Naive thymus-derived CD4-positive, alpha-beta T cell (primary cell): Measurements from ENCODE around the gene MINAR1. TPM values are rescaled to one million over a fixed set of nuclear protein-coding genes. Genes with fewer than 3 reads are reported as not detected.
"Not testable (repeated sequence)": the region's sequence is repeated elsewhere in the genome, so short reads cannot be mapped to it uniquely, and the experiment has no call there.

Source experiments
- ATAC-seq: fragments of 150-1000 bp; cut with Tn5 transposase; 2 replicates; pipeline ENCODE4 v1.10.0; 2021; ENCODE audit warnings: mild to moderate bottlenecking, moderate library complexity
- CTCF ChIA-PET: fragments of 350-600 bp; sonication (Branson Sonifier 250); formaldehyde crosslinking; loops from one replicate; lab custom pipeline; 2021; ENCODE audit warnings: antibody characterized with exemption; lab: Charles Lee
- POLR2A ChIA-PET: fragments of 350-600 bp; sonication (Branson Sonifier 250); formaldehyde crosslinking; loops from one replicate; lab custom pipeline; 2021; ENCODE audit warnings: antibody characterized with exemption, inconsistent platforms; lab: Charles Lee
- DNase-seq, 9 donors: peaks; one replicate each; pipeline versions ENCODE4 v3.0.0 to v3.0.0-alpha.2; 2020 to 2022; ENCODE audit warnings: mixed read lengths in 1 of 9
- H3K27ac ChIP-seq: one replicate; pipeline ENCODE4 v1.7.0; 2013; ENCODE audit warnings: mild to moderate bottlenecking, low read depth, low read length, moderate library complexity
- H3K27me3 ChIP-seq, 2 donors: one replicate each; pipeline ENCODE4 v1.7.0; 2013; ENCODE audit warnings: low read length in 2 of 2, mild to moderate bottlenecking in 2 of 2, moderate library complexity in 2 of 2; ENCODE audit not compliant: control insufficient read depth in 2 of 2, insufficient read depth in 2 of 2
- H3K36me3 ChIP-seq, 3 experiments: 1 replicate in 2 of 3; 2 replicates in 1 of 3; pipeline ENCODE4 v1.7.0; 2013; ENCODE audit warnings: low read length in 3 of 3, mild to moderate bottlenecking in 3 of 3, moderate library complexity in 1 of 3; ENCODE audit not compliant: insufficient read depth in 3 of 3, control insufficient read depth in 2 of 3
- H3K4me1 ChIP-seq, 2 donors: one replicate each; pipeline ENCODE4 v1.7.0; 2013; ENCODE audit warnings: low read length in 2 of 2, mild to moderate bottlenecking in 2 of 2, moderate library complexity in 1 of 2; ENCODE audit not compliant: control insufficient read depth in 2 of 2, insufficient read depth in 2 of 2
- H3K4me3 ChIP-seq: 2 replicates; pipeline ENCODE4 v1.7.0; 2013; ENCODE audit warnings: mild to moderate bottlenecking, low read length
- H3K9me3 ChIP-seq, 3 experiments: 1 replicate in 2 of 3; 2 replicates in 1 of 3; pipeline ENCODE4 v1.7.0; 2013; ENCODE audit warnings: low read length in 3 of 3; ENCODE audit not compliant: control insufficient read depth in 2 of 3
- H3K27ac Mint-ChIP-seq, 9 donors: one replicate each; pipeline ENCODE4 v1.8.0; 2020 to 2022; ENCODE audit warnings: mixed read lengths in 9 of 9, mild to moderate bottlenecking in 8 of 9, moderate library complexity in 5 of 9, inconsistent platforms in 2 of 9
- H3K27me3 Mint-ChIP-seq, 5 donors: one replicate each; pipeline ENCODE4 v1.8.0; 2021 to 2022; ENCODE audit warnings: mixed read lengths in 5 of 5, mild to moderate bottlenecking in 1 of 5
- H3K36me3 Mint-ChIP-seq, 5 donors: one replicate each; pipeline ENCODE4 v1.8.0; 2020 to 2022; ENCODE audit warnings: mixed read lengths in 5 of 5, mild to moderate bottlenecking in 3 of 5, inconsistent platforms in 1 of 5
- H3K4me1 Mint-ChIP-seq, 7 donors: one replicate each; pipeline ENCODE4 v1.8.0; 2020 to 2022; ENCODE audit warnings: mixed read lengths in 7 of 7, mild to moderate bottlenecking in 3 of 7, inconsistent platforms in 1 of 7
- H3K4me3 Mint-ChIP-seq, 10 donors: one replicate each; pipeline ENCODE4 v1.8.0; 2020 to 2022; ENCODE audit warnings: mild to moderate bottlenecking in 10 of 10, mixed read lengths in 10 of 10, moderate library complexity in 6 of 10, inconsistent platforms in 2 of 10
- H3K9me3 Mint-ChIP-seq, 11 donors: one replicate each; pipeline ENCODE4 v1.8.0; 2020 to 2022; ENCODE audit warnings: mixed read lengths in 11 of 11, mild to moderate bottlenecking in 4 of 11, inconsistent platforms in 1 of 11, moderate library complexity in 1 of 11
- intact Hi-C, 2 donors: fragments of 100-400 bp; cut with micrococcal nuclease; formaldehyde crosslinking; loops; one replicate each; pipeline ENCODE4 v1.15.1; 2023
- polyA plus RNA-seq, 2 donors: library from polyadenylated mRNA; unstranded; fragments of 300-500 nt; fragmentation: Illumina TruSeq; gene quantifications; one replicate each; pipeline ENCODE4 v1.2.3, GENCODE V29; 2021
- total RNA-seq, 6 experiments: library from RNA in 5 of 6; stranded (reverse) in 5 of 6; gene quantifications; 1 replicate in 5 of 6; 2 replicates in 1 of 6; pipeline ENCODE4 v1.2.3 and lab custom pipeline; 2021 to 2026

The MINAR1 gene
- total and polyA plus RNA-seq, 7 experiments from 2014 or later = 0.04 to 1.3 (median 0.32) TPM

GRCh38 chr15:79412429-79412828, 19.7 kb upstream of the MINAR1 start:
- DNase-seq = no peak
- intact Hi-C loops = no loop called here
- Histone ChIP-seq H3K36me3 (no peaks in the 10 kb centered on the region), H3K27me3 (no peaks in the 10 kb centered on the region), H3K9me3 (no peaks in the 10 kb centered on the region), H3K4me3 (no peak overlapping the region), H3K4me1 (no peaks in the 10 kb centered on the region), H3K27ac (no peak overlapping the region)
- no peaks in the 10 kb centered on the region for H3K27me3 Mint-ChIP-seq
- H3K4me1 Mint-ChIP-seq = no peaks in the 10 kb centered on the region
- no peak for ATAC-seq
- CTCF ChIA-PET = no interaction called here
- H3K27ac Mint-ChIP-seq = no peak overlapping the region
- no peaks in the 10 kb centered on the region for H3K9me3 Mint-ChIP-seq
- peaks cover 3 to 21% (median 11%) of the 10 kb centered on the region in 5 donors for H3K36me3 Mint-ChIP-seq
- POLR2A ChIA-PET = no interaction called here
- H3K4me3 Mint-ChIP-seq = no peak overlapping the region

GRCh38 chr15:79416876-79417275, 15.3 kb upstream of the MINAR1 start:
- intact Hi-C loops = no loop called here
- no peaks in the 10 kb centered on the region for H3K9me3 Mint-ChIP-seq
- no peak overlapping the region for H3K4me3 Mint-ChIP-seq
- POLR2A ChIA-PET = no interaction called here
- CTCF ChIA-PET = no interaction called here
- no peaks in the 10 kb centered on the region for H3K4me1 Mint-ChIP-seq
- Histone ChIP-seq H3K4me1 (no peaks in the 10 kb centered on the region), H3K27ac (no peak overlapping the region), H3K4me3 (no peak overlapping the region), H3K9me3 (no peaks in the 10 kb centered on the region), H3K36me3 (no peaks in the 10 kb centered on the region), H3K27me3 (no peaks in the 10 kb centered on the region)
- ATAC-seq (no peak), DNase-seq (no peak)
- H3K27me3 Mint-ChIP-seq = no peaks in the 10 kb centered on the region
- H3K36me3 Mint-ChIP-seq = peaks cover 3 to 13% (median 11%) of the 10 kb centered on the region in 5 donors
- no peak overlapping the region for H3K27ac Mint-ChIP-seq

- CTCF ChIA-PET = no interaction called here
- no peak overlapping the region for H3K4me3 Mint-ChIP-seq
- intact Hi-C loops = no loop called here
These were observed 13.3 kb upstream of the MINAR1 start for GRCh38 chr15:79418693-79419279.

GRCh38 chr15:79425591-79426295, 6.4 kb upstream of the MINAR1 start:
- Mint-ChIP-seq H3K4me1 (peaks cover 0 to 6% (median 4%) of the 10 kb centered on the region in 7 donors), H3K27ac (no peak overlapping the region), H3K36me3 (peaks cover 0 to 15% (median 5%) of the 10 kb centered on the region in 5 donors), H3K9me3 (peaks cover 0 to 4% (median 0%) of the 10 kb centered on the region in 11 donors), H3K4me3 (no peak overlapping the region), H3K27me3 (peaks cover 37 to 50% (median 41%) of the 10 kb centered on the region in 5 donors)
- no peaks in the 10 kb centered on the region for H3K4me1 ChIP-seq
- H3K9me3 ChIP-seq = no peaks in the 10 kb centered on the region
- intact Hi-C loops = no loop called here
- H3K27me3 ChIP-seq = peaks cover 0 to under 1% of the 10 kb centered on the region in 2 donors
- H3K27ac ChIP-seq = no peak overlapping the region
- H3K4me3 ChIP-seq = no peak overlapping the region
- ChIA-PET CTCF (no interaction called here), POLR2A (no interaction called here)
- no peak for DNase-seq
- no peak for ATAC-seq
- H3K36me3 ChIP-seq = no peaks in the 10 kb centered on the region

More at GRCh38 chr15:79418693-79419279, 13.3 kb upstream of the MINAR1 start:
- Mint-ChIP-seq H3K9me3 (no peaks in the 10 kb centered on the region), H3K27ac (no peak overlapping the region), H3K27me3 (peaks cover 0 to 2% (median 0%) of the 10 kb centered on the region in 5 donors), H3K4me1 (no peaks in the 10 kb centered on the region), H3K36me3 (peaks cover 0 to 5% (median 3%) of the 10 kb centered on the region in 5 donors)
- no peak overlapping the region for H3K4me3 ChIP-seq
- H3K4me1 ChIP-seq = no peaks in the 10 kb centered on the region
- H3K27me3 ChIP-seq = no peaks in the 10 kb centered on the region
- POLR2A ChIA-PET = no interaction called here
- no peaks in the 10 kb centered on the region for H3K9me3 ChIP-seq
- no peak for ATAC-seq
- H3K27ac ChIP-seq = no peak overlapping the region
- H3K36me3 ChIP-seq = no peaks in the 10 kb centered on the region
- DNase-seq = no peak

GRCh38 chr15:79426899-79427298, 5.2 kb upstream of the MINAR1 start:
- ATAC-seq, CTCF ChIA-PET, H3K36me3 ChIP-seq, H3K27ac ChIP-seq, H3K9me3 ChIP-seq, H3K27me3 ChIP-seq, H3K27ac Mint-ChIP-seq, H3K4me1 ChIP-seq, H3K9me3 Mint-ChIP-seq, POLR2A ChIA-PET, DNase-seq, H3K4me3 ChIP-seq, intact Hi-C loops, H3K4me3 Mint-ChIP-seq: not testable (repeated sequence)
- peaks cover 0 to 15% (median 5%) of the 10 kb centered on the region in 5 donors for H3K36me3 Mint-ChIP-seq
- H3K4me1 Mint-ChIP-seq = peaks cover 0 to 11% (median 5%) of the 10 kb centered on the region in 7 donors
- H3K27me3 Mint-ChIP-seq = peaks cover 45 to 58% (median 49%) of the 10 kb centered on the region in 5 donors

GRCh38 chr15:79427781-79428598, 4.1 kb upstream of the MINAR1 start:
- DNase-seq = no peak
- intact Hi-C loops = no loop called here
- H3K36me3 Mint-ChIP-seq = peaks cover 0 to 12% (median 5%) of the 10 kb centered on the region in 5 donors
- Histone ChIP-seq H3K27me3 (peaks cover 0 to 9% of the 10 kb centered on the region in 2 donors), H3K4me1 (no peaks in the 10 kb centered on the region), H3K9me3 (no peaks in the 10 kb centered on the region), H3K4me3 (no peak overlapping the region), H3K27ac (no peak overlapping the region), H3K36me3 (no peaks in the 10 kb centered on the region)
- no peak overlapping the region for H3K4me3 Mint-ChIP-seq
- CTCF ChIA-PET = interaction anchor here (0.6 kb wide), 1 partner anchor 565 kb away, joined by 3 read pairs; no protein-coding TSS in a partner anchor
- ATAC-seq = no peak
- peaks cover 47 to 61% (median 53%) of the 10 kb centered on the region in 5 donors for H3K27me3 Mint-ChIP-seq
- POLR2A ChIA-PET = no interaction called here
- no peak overlapping the region for H3K27ac Mint-ChIP-seq
- peaks cover 0 to 4% (median 0%) of the 10 kb centered on the region in 11 donors for H3K9me3 Mint-ChIP-seq
- peaks cover 0 to 11% (median 5%) of the 10 kb centered on the region in 7 donors for H3K4me1 Mint-ChIP-seq
